ENCODE measurements around the gene KCNE1.
"Not testable (repeated sequence)": the region's sequence is repeated elsewhere in the genome, so short reads cannot be mapped to it uniquely, and the experiment has no call there.

KCNE1 gene

GRCh38 chr21:34455628-34456027, 56.4 kb downstream of the KCNE1 start:
- not testable (repeated sequence) for H3K27ac ChIP-seq, H3K4me3 ChIP-seq

- H3K4me3 ChIP-seq: not testable (repeated sequence)
Measured at GRCh38 chr21:34447018-34447417, 65.0 kb downstream of the KCNE1 start.

GRCh38 chr21:34443486-34443885, 68.5 kb downstream of the KCNE1 start:
- not testable (repeated sequence) for H3K27ac ChIP-seq, H3K4me3 ChIP-seq

More at GRCh38 chr21:34447018-34447417, 65.0 kb downstream of the KCNE1 start:
- not testable (repeated sequence) for H3K27ac ChIP-seq

- H3K4me3 ChIP-seq, H3K27ac ChIP-seq: not testable (repeated sequence)
Measured at GRCh38 chr21:34429710-34430109, 82.3 kb downstream of the KCNE1 start.

- not testable (repeated sequence) for H3K4me3 ChIP-seq, H3K27ac ChIP-seq
Measured at GRCh38 chr21:34428441-34428840, 83.6 kb downstream of the KCNE1 start.

GRCh38 chr21:34427339-34427738, 84.7 kb downstream of the KCNE1 start:
- H3K4me3 ChIP-seq, H3K27ac ChIP-seq: not testable (repeated sequence)

- H3K4me3 ChIP-seq, H3K27ac ChIP-seq: not testable (repeated sequence)
Measured at GRCh38 chr21:34423805-34424204, 88.2 kb downstream of the KCNE1 start, which contains the start of gene SMIM34. TSS of gene SMIM34 (minus strand) at chr21:34423951. CDS start at chr21:34423839, 112 bp downstream.

- H3K4me3 ChIP-seq, H3K27ac ChIP-seq: not testable (repeated sequence)
Measured at GRCh38 chr21:34417448-34418077, 94.4 kb downstream of the KCNE1 start.

- not testable (repeated sequence) for H3K4me3 ChIP-seq, H3K27ac ChIP-seq
Measured at GRCh38 chr21:34407294-34407693, 104.7 kb downstream of the KCNE1 start.

GRCh38 chr21:34406676-34407075, 105.3 kb downstream of the KCNE1 start:
- not testable (repeated sequence) for H3K27ac ChIP-seq, H3K4me3 ChIP-seq

GRCh38 chr21:34406102-34406501, 105.9 kb downstream of the KCNE1 start:
- H3K27ac ChIP-seq, H3K4me3 ChIP-seq: not testable (repeated sequence)

GRCh38 chr21:34405686-34406085, 106.3 kb downstream of the KCNE1 start:
- H3K4me3 ChIP-seq, H3K27ac ChIP-seq: not testable (repeated sequence)

- not testable (repeated sequence) for H3K27ac ChIP-seq
Measured at GRCh38 chr21:34404742-34405141, 107.3 kb downstream of the KCNE1 start.

GRCh38 chr21:34400522-34400921, 111.5 kb downstream of the KCNE1 start:
- H3K27ac ChIP-seq, H3K4me3 ChIP-seq: not testable (repeated sequence)

More at GRCh38 chr21:34404742-34405141, 107.3 kb downstream of the KCNE1 start:
- not testable (repeated sequence) for H3K4me3 ChIP-seq
